Body of pancreas (tissue), 4 donors: ENCODE measurements around the gene SLC12A7. TPM values are rescaled to one million over a fixed set of nuclear protein-coding genes. Genes with fewer than 3 reads are reported as not detected.

ENCODE experiments used
- ATAC-seq: fragments of 150-250 bp; one replicate; pipeline ENCODE4 v1.9.1; 2016
- DNase-seq, 4 donors: peaks; one replicate each; pipeline ENCODE4 v3.0.0-alpha.2; 2019
- H3K27ac ChIP-seq, 4 donors: fragments of 200-600 bp; sonication (generic); 1 replicate in 3 of 4; 2 replicates in 1 of 4; pipeline versions ENCODE4 v1.5.1 to v1.6.1; 2016 to 2019; ENCODE audit warnings: mild to moderate bottlenecking in 1 of 4, mixed read lengths in 1 of 4, moderate library complexity in 1 of 4
- H3K27me3 ChIP-seq, 2 donors: fragments of 200-600 bp; sonication (generic); one replicate each; pipeline ENCODE4 v1.6.0; 2016; ENCODE audit warnings: mild to moderate bottlenecking in 1 of 2
- H3K36me3 ChIP-seq, 2 donors: fragments of 200-600 bp; sonication (generic); replicated peaks in 1 of 2; 2 replicates each; pipeline ENCODE4 v1.5.1; 2016; ENCODE audit warnings: low read depth in 2 of 2; ENCODE audit not compliant: insufficient read depth in 1 of 2
- H3K4me1 ChIP-seq: fragments of 200-600 bp; sonication (generic); one replicate; pipeline ENCODE4 v1.6.0; 2016
- H3K4me3 ChIP-seq, 2 donors: fragments of 200-600 bp; sonication (generic); 1 replicate in 1 of 2; 2 replicates in 1 of 2; pipeline ENCODE4 v1.5.1; 2016 to 2019
- H3K9me3 ChIP-seq, 3 donors: fragments of 200-600 bp; sonication (generic); 1 replicate in 2 of 3; 2 replicates in 1 of 3; pipeline ENCODE4 v1.5.1; 2016
- CTCF ChIP-seq, 7 experiments: fragments of 450-650 bp in 4 of 7; fragments of 200-600 bp in 3 of 7; sonication (generic) in 3 of 7; IDR thresholded peaks; one replicate each; pipeline ENCODE4 v1.5.1; 2016 to 2019; ENCODE audit warnings: antibody characterized with exemption in 7 of 7
- POLR2A ChIP-seq, 3 donors: fragments of 450-650 bp; IDR thresholded peaks; one replicate each; pipeline ENCODE4 v1.6.1; 2016; ENCODE audit warnings: antibody characterized with exemption in 3 of 3, mild to moderate bottlenecking in 2 of 3
- WGBS, 2 donors: methylation state at CpG; one replicate each; pipeline ENCODE4 v1.1.5; 2017; 5-methylcytosine and 5-hydroxymethylcytosine counted together
- intact Hi-C: fragments of 100-400 bp; cut with DNase I; formaldehyde crosslinking; loops from one replicate; pipeline ENCODE4 v1.15.1; 2023
- total RNA-seq, 2 donors: library from RNA; depleted of rRNA; stranded (reverse); fragments of >200 nt; gene quantifications; one replicate each; pipeline ENCODE4 v1.1.0, GENCODE V29; 2016

The SLC12A7 gene
- total RNA-seq, 2 donors from 2014 or later, result 35.5 to 42.8 TPM

GRCh38 chr5:1095302-1095989 is 16.4 kb downstream of the SLC12A7 start:
- 85 to 96% methylated on average over 4 to 22 of the region's 22 CpGs for WGBS, 2 donors
- no peak for TF ChIP-seq POLR2A (IDR thresholded peaks at IDR 0.05)
- TF ChIP-seq CTCF (IDR thresholded peaks at IDR 0.05), result no peak
- Histone ChIP-seq H3K9me3 (no peaks in the 10 kb centered on the region), H3K27ac (no peak overlapping the region), H3K27me3 (no peaks in the 10 kb centered on the region), H3K36me3 (peaks cover 0 to 11% of the 10 kb centered on the region in 2 donors), H3K4me3 (no peak overlapping the region), H3K4me1 (peaks cover 11% of the 10 kb centered on the region)
- DNase-seq, result no peak
- ATAC-seq, result no peak
- intact Hi-C loops, result loop anchor here (5.0 kb wide), 1 partner anchor 37 kb away; no protein-coding TSS in a partner anchor

- H3K27ac ChIP-seq, result no peak overlapping the region
- H3K4me1 ChIP-seq, result peaks cover 17% of the 10 kb centered on the region
- H3K9me3 ChIP-seq, result no peaks in the 10 kb centered on the region
- intact Hi-C loops, result loop anchor here (5.0 kb wide), 1 partner anchor 38 kb away; no protein-coding TSS in a partner anchor
- H3K36me3 ChIP-seq, result peaks cover 0 to 11% of the 10 kb centered on the region in 2 donors
- H3K27me3 ChIP-seq, result no peaks in the 10 kb centered on the region
- H3K4me3 ChIP-seq, result no peak overlapping the region
- 87% methylated on average over 16 to 21 of the region's 21 CpGs for WGBS, 2 donors
- ATAC-seq (no peak), DNase-seq (no peak)
- TF ChIP-seq CTCF (IDR thresholded peaks at IDR 0.05) (no peak), POLR2A (IDR thresholded peaks at IDR 0.05) (no peak)
These were observed 17.1 kb downstream of the SLC12A7 start for GRCh38 chr5:1094670-1095190.

GRCh38 chr5:1093361-1093760 is 18.5 kb downstream of the SLC12A7 start:
- Histone ChIP-seq H3K4me1 (peaks cover 12% of the 10 kb centered on the region), H3K4me3 (no peak overlapping the region), H3K27ac (no peak overlapping the region), H3K36me3 (peaks cover 0 to 11% of the 10 kb centered on the region in 2 donors), H3K27me3 (no peaks in the 10 kb centered on the region), H3K9me3 (no peaks in the 10 kb centered on the region)
- intact Hi-C loops, result no loop called here
- TF ChIP-seq CTCF (IDR thresholded peaks at IDR 0.05) (no peak), POLR2A (IDR thresholded peaks at IDR 0.05) (no peak)
- DNase-seq (no peak), ATAC-seq (no peak)
- WGBS, 2 donors, result 70 to 84% methylated on average over 14 to 18 of the region's 26 CpGs

GRCh38 chr5:1092122-1092521 is 19.7 kb downstream of the SLC12A7 start:
- peaks cover 12% of the 10 kb centered on the region for H3K4me1 ChIP-seq
- no peaks in the 10 kb centered on the region for H3K27me3 ChIP-seq
- DNase-seq, result no peak
- intact Hi-C loops, result no loop called here
- peak; percentile 12 for ATAC-seq
- no peak overlapping the region for H3K4me3 ChIP-seq
- WGBS, 2 donors, result 87 to 98% methylated on average over 14 of the region's 14 CpGs
- no peaks in the 10 kb centered on the region for H3K9me3 ChIP-seq
- H3K27ac ChIP-seq, result peak overlapping the region in 1 of 4 donors; percentile 5
- H3K36me3 ChIP-seq, result peaks cover 0 to 22% of the 10 kb centered on the region in 2 donors
- TF ChIP-seq CTCF (IDR thresholded peaks at IDR 0.05) (no peak), POLR2A (IDR thresholded peaks at IDR 0.05) (no peak)
